Neural progenitor cell (in vitro differentiated cells): ENCODE results near the gene CTSL. TPM values are rescaled to one million over a fixed set of nuclear protein-coding genes. Genes with fewer than 3 reads are reported as not detected.

Source experiments
- DNase-seq: peaks from one replicate; pipeline ENCODE4 v3.0.0-alpha.2; 2016; ENCODE audit warnings: low spot score
- H2AFZ ChIP-seq: fragments of 200-600 bp; sonication (generic); replicated peaks from 2 replicates; pipeline ENCODE4 v1.6.1; 2016; ENCODE audit warnings: antibody characterized with exemption
- H3F3A ChIP-seq: fragments of 200-600 bp; sonication (generic); 2 replicates; pipeline ENCODE4 v1.6.1; 2016; ENCODE audit warnings: antibody characterized with exemption, low read depth
- H3K27ac ChIP-seq: fragments of 200-600 bp; sonication (generic); 2 replicates; pipeline ENCODE4 v1.5.1; 2016; ENCODE audit warnings: mild to moderate bottlenecking
- H3K27me3 ChIP-seq: fragments of 200-600 bp; sonication (generic); 2 replicates; pipeline ENCODE4 v1.6.1; 2016; ENCODE audit warnings: mild to moderate bottlenecking, moderate library complexity
- H3K36me3 ChIP-seq: fragments of 200-600 bp; sonication (generic); 2 replicates; pipeline ENCODE4 v1.5.1; 2016
- H3K4me1 ChIP-seq: fragments of 200-600 bp; sonication (generic); 2 replicates; pipeline ENCODE4 v1.6.1; 2016; ENCODE audit warnings: mixed run types
- H3K4me2 ChIP-seq: fragments of 200-600 bp; sonication (generic); 2 replicates; pipeline ENCODE4 v1.6.1; 2016
- H3K4me3 ChIP-seq: fragments of 200-600 bp; sonication (generic); 2 replicates; pipeline ENCODE4 v1.5.1; 2016
- H3K79me2 ChIP-seq: fragments of 200-600 bp; sonication (generic); 2 replicates; pipeline ENCODE4 v1.6.1; 2016; ENCODE audit warnings: low read depth
- H3K9ac ChIP-seq: fragments of 200-600 bp; sonication (generic); 2 replicates; pipeline ENCODE4 v1.6.1; 2016
- H3K9me3 ChIP-seq: fragments of 200-600 bp; sonication (generic); 2 replicates; pipeline ENCODE4 v1.5.1; 2016; ENCODE audit warnings: low read depth
- H4K20me1 ChIP-seq: fragments of 200-600 bp; sonication (generic); 2 replicates; pipeline ENCODE4 v1.6.1; 2016; ENCODE audit warnings: low read depth
- H3K27ac Mint-ChIP-seq: 3 replicates; pipeline ENCODE4 v1.8.0; 2021; ENCODE audit warnings: mixed read lengths
- H3K27me3 Mint-ChIP-seq: 2 replicates; pipeline ENCODE4 v1.8.0; 2022; ENCODE audit warnings: low read depth, mild to moderate bottlenecking, inconsistent platforms, moderate library complexity, mixed read lengths; ENCODE audit not compliant: insufficient read depth
- H3K36me3 Mint-ChIP-seq: 3 replicates; pipeline ENCODE4 v1.8.0; 2021; ENCODE audit warnings: mixed read lengths
- H3K4me1 Mint-ChIP-seq: 3 replicates; pipeline ENCODE4 v1.8.0; 2021; ENCODE audit warnings: mixed read lengths
- H3K4me3 Mint-ChIP-seq: 3 replicates; pipeline ENCODE4 v1.8.0; 2021; ENCODE audit warnings: mild to moderate bottlenecking, moderate library complexity, mixed read lengths
- H3K9me3 Mint-ChIP-seq: 3 replicates; pipeline ENCODE4 v1.8.0; 2020; ENCODE audit warnings: mixed read lengths
- EZH2 ChIP-seq: fragments of 200-600 bp; sonication (generic); IDR thresholded peaks from 2 replicates; pipeline ENCODE4 v1.6.1; 2017; ENCODE audit warnings: antibody characterized with exemption, mild to moderate bottlenecking, moderate library complexity
- EZH2phosphoT487 ChIP-seq: fragments of 200-600 bp; sonication (generic); IDR thresholded peaks from 2 replicates; pipeline ENCODE4 v1.6.1; 2017; ENCODE audit warnings: antibody characterized with exemption
- total RNA-seq: library from RNA; depleted of rRNA; stranded (reverse); fragments of >200 nt; gene quantifications from 2 replicates; pipeline ENCODE4 v1.2.3, GENCODE V29; 2015; ENCODE audit warnings: low replicate concordance
- TF ChIP-seq, protein P1 (sequence below): fragments of 200-600 bp; sonication (generic); IDR thresholded peaks from 2 replicates; pipeline ENCODE4 v1.5.1; 2017; ENCODE audit warnings: antibody characterized with exemption, mild to moderate bottlenecking

The CTSL gene
- total RNA-seq, 1 donor from 2014 or later = 35.9 TPM

DNA sequence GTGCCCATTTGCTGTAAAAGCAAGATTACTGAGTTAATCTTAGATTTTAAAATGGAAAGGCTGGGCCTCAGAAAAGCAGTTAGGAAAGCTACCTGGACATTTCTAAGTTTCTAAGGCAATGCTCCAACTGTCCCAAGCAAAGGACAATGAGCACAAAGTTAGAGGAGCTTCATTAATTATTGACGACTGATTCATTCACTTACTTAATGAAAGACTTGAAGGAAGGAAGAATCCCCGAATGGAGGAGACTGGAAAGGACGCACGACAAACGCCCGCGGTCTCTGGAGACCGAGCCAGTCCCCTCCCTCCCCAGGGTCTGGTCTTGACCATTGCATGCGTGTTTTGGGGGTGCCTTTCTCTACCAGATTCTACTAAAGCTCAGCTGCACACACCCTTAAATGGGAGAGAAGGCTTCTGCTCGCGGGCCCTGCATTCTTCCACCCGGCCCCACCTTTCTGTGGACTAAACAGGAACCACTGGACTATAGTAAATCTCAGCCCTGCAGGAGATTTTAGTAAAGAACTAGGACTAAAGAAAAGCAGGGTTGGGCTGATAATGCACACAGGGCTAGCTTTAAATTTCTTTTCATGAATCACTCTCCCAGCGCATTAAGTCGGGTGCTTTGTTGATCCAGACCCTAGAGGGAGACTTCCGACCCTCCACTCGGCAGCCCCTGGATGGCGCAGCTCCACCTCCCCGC, 44.8 kb downstream of the CTSL start:
- Histone ChIP-seq H4K20me1 (no peaks in the 10 kb centered on the region), H3K4me1 (peaks cover 8% of the 10 kb centered on the region), H3K9me3 (no peaks in the 10 kb centered on the region), H3K4me2 (peak overlapping the region; percentile 22), H3K4me3 (no peak overlapping the region), H3F3A (peaks cover 12% of the 10 kb centered on the region), H3K27me3 (no peaks in the 10 kb centered on the region), H3K36me3 (no peaks in the 10 kb centered on the region), H3K79me2 (no peaks in the 10 kb centered on the region), H3K27ac (no peak overlapping the region), H2AFZ (peak overlapping the region; percentile 63), H3K9ac (no peak overlapping the region)
- no peak overlapping the region for H3K4me3 Mint-ChIP-seq
- no peak for DNase-seq
- no peak for TF ChIP-seq EZH2phosphoT487
- no peak for TF ChIP-seq EZH2
- TF ChIP-seq, protein P1, sequence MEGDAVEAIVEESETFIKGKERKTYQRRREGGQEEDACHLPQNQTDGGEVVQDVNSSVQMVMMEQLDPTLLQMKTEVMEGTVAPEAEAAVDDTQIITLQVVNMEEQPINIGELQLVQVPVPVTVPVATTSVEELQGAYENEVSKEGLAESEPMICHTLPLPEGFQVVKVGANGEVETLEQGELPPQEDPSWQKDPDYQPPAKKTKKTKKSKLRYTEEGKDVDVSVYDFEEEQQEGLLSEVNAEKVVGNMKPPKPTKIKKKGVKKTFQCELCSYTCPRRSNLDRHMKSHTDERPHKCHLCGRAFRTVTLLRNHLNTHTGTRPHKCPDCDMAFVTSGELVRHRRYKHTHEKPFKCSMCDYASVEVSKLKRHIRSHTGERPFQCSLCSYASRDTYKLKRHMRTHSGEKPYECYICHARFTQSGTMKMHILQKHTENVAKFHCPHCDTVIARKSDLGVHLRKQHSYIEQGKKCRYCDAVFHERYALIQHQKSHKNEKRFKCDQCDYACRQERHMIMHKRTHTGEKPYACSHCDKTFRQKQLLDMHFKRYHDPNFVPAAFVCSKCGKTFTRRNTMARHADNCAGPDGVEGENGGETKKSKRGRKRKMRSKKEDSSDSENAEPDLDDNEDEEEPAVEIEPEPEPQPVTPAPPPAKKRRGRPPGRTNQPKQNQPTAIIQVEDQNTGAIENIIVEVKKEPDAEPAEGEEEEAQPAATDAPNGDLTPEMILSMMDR = peak; percentile 11
- H3K36me3 Mint-ChIP-seq = no peaks in the 10 kb centered on the region
- H3K27ac Mint-ChIP-seq = no peak overlapping the region
- H3K27me3 Mint-ChIP-seq = peaks cover 2% of the 10 kb centered on the region
- no peaks in the 10 kb centered on the region for H3K9me3 Mint-ChIP-seq
- H3K4me1 Mint-ChIP-seq = peaks cover 2% of the 10 kb centered on the region

DNA sequence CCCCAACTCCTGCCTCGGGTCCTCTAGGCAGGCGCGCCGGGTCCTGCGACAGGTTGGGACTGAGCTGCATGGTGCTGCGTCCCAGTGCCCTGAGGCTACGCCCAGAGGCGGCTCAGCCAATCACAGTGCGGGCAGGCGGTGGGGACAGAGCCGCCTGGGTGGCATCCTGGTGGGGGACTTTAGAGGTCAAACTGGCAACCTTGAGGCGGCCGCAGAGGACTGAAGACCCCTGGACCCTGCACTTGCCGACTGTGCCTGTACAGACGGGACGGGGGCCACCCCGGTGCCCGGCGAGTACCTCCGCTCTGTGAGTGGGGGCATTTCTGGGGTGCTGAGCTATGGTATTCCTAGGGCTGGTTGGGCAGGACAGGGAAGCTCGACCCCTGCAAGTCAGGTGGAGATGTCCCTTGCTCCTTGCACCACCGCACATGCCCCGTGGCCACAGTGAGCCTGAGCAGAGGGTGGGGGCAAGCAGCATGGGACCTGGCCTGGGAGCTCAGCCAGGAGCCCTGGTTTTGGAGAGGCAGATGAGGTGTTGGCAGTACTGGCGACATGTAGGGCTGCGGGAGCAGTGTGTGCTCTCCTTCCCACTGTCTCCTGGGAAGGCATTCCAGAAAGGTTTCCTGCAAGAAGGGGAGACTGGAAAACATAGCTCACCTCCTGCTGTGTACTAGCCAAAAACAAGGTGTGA, 45.5 kb downstream of the CTSL start:
- peaks cover 2% of the 10 kb centered on the region for H3K4me1 Mint-ChIP-seq
- DNase-seq = peak; percentile 47
- Histone ChIP-seq H3K4me2 (peak overlapping the region; percentile 22), H3K9ac (no peak overlapping the region), H2AFZ (peak overlapping the region; percentile 63), H3K36me3 (no peaks in the 10 kb centered on the region), H3K79me2 (no peaks in the 10 kb centered on the region), H3K27ac (no peak overlapping the region), H4K20me1 (no peaks in the 10 kb centered on the region), H3K4me1 (peaks cover 5% of the 10 kb centered on the region), H3K9me3 (no peaks in the 10 kb centered on the region), H3F3A (peaks cover 8% of the 10 kb centered on the region), H3K4me3 (no peak overlapping the region), H3K27me3 (no peaks in the 10 kb centered on the region)
- TF ChIP-seq EZH2phosphoT487 (no peak), EZH2 (no peak)
- TF ChIP-seq, protein P1 = no peak
- no peak overlapping the region for H3K4me3 Mint-ChIP-seq
- no peaks in the 10 kb centered on the region for H3K9me3 Mint-ChIP-seq
- H3K27ac Mint-ChIP-seq = no peak overlapping the region
- H3K36me3 Mint-ChIP-seq = no peaks in the 10 kb centered on the region
- peaks cover 2% of the 10 kb centered on the region for H3K27me3 Mint-ChIP-seq

DNA sequence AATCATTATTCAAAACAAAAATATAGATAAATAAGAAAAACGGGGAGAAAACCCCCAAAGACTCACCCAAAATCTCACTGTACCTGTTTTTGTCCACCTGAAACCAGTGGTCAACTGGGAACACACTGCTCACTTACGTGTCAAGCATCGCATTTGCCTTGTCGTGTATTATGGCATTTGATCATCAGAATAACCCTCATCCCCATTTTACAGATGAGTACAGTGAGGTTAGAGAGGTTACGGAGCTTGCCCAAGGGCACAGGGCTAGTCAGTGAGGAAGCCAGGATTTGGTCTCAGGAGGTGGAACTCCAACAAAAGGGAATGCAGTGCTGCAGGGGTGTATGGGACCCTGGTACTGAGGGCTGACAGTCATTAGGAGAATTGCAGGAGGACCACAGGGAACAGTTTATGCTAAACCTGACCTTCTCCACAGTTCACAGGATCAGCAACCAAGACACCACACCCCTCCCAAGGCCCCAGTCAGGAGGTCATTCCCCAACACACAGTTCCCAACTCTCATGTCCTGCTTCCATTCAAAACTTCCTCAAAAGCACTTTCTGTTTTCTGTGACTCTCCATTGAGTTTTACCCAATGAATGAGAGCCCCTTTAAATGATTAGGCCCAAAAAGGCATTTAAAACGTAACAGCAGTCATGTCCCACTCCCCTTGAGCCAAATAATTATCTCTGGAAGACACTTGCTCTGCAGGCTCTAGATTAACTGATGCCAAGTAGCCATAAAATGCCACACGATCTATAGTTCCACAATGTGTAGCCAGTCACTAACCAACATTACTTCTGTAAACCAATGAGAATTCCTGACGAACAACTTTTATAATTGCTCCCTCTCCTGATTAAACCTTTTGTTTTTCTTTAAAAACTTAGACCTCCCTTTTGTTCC, 50.8 kb downstream of the CTSL start:
- H3K36me3 Mint-ChIP-seq = no peaks in the 10 kb centered on the region

More for the DNA sequence above, 50.8 kb downstream of the CTSL start:
- H3K27me3 Mint-ChIP-seq = peaks cover under 1% of the 10 kb centered on the region
- H3K4me3 ChIP-seq = no peak overlapping the region
- no peaks in the 10 kb centered on the region for H3K9me3 Mint-ChIP-seq
- no peak for DNase-seq
- no peaks in the 10 kb centered on the region for H3K4me1 ChIP-seq
- no peak overlapping the region for H2AFZ ChIP-seq
- no peak overlapping the region for H3K27ac Mint-ChIP-seq
- H4K20me1 ChIP-seq = no peaks in the 10 kb centered on the region
- no peaks in the 10 kb centered on the region for H3K4me1 Mint-ChIP-seq
- no peaks in the 10 kb centered on the region for H3K27me3 ChIP-seq
- no peak overlapping the region for H3K4me2 ChIP-seq
- no peak for TF ChIP-seq EZH2
- TF ChIP-seq EZH2phosphoT487 = no peak
- TF ChIP-seq, protein P1 = no peak
- no peak overlapping the region for H3K27ac ChIP-seq
- no peak overlapping the region for H3K9ac ChIP-seq
- H3K4me3 Mint-ChIP-seq = no peak overlapping the region
- H3K36me3 ChIP-seq = no peaks in the 10 kb centered on the region
- no peaks in the 10 kb centered on the region for H3K79me2 ChIP-seq
- H3F3A ChIP-seq = no peaks in the 10 kb centered on the region
- no peaks in the 10 kb centered on the region for H3K9me3 ChIP-seq
